ENCODE data around the gene SLC35F6.

The SLC35F6 gene

DNA sequence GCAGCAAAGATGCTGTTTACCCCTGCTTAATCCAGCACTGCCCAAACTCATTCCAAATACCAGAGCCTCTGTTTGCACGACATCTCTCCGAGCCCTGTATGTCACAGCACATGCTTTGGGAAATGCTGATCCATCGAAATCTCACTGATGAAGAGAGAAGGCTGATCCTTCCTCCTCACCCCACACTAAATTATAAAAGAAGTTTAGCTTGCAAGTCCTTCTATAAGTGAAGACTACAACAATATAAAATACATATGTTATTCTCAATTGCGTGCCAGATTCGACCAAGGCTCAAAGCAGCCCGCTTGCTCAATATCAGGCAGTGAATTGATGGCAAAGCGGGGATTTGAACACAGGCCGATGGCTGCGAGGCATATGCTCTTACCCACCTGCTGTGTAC lies 30.7 kb upstream of the SLC35F6 start:
- Histone ChIP-seq H3K27me3 (ENCODE audit: low read depth, low read length) (no peaks in the 10 kb centered on the region), H3K9me3 (ENCODE audit: control insufficient read depth in 1 of 2, low read length in 2 of 2) (no peaks in the 10 kb centered on the region), H3K4me1 (ENCODE audit: control insufficient read depth in 1 of 2, insufficient read depth in 2 of 2, low read length in 2 of 2) (no peaks in the 10 kb centered on the region), H3K27ac (ENCODE audit: low read length) (no peak overlapping the region), H3K36me3 (ENCODE audit: control insufficient read depth in 1 of 2, insufficient read depth in 2 of 2, low read length in 2 of 2) (no peaks in the 10 kb centered on the region), H3K4me3 (ENCODE audit: low read depth in 1 of 2, low read length in 2 of 2) (no peak overlapping the region)

DNA sequence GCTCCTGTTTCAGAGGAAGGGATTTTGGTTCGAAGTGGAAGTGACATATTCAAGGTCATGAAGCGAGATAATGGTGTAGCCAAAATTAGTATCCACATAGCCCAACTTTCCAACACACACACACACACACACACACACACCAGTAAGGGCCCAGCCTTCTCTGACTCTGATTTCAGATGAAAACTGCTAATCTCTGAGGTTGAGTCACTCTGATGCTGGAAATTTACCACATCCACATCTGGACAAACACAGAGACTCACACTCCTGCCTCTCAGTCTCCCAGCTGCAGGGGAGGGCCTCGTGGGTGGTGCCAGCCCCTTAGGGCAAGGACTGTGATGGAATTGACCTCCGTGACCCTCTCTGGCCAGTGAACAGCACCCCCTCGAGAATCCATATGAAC lies 29.0 kb upstream of the SLC35F6 start:
- Histone ChIP-seq H3K27me3 (ENCODE audit: low read depth, low read length) (no peaks in the 10 kb centered on the region), H3K9me3 (ENCODE audit: control insufficient read depth in 1 of 2, low read length in 2 of 2) (no peaks in the 10 kb centered on the region), H3K4me3 (ENCODE audit: low read depth in 1 of 2, low read length in 2 of 2) (no peak overlapping the region), H3K4me1 (ENCODE audit: control insufficient read depth in 1 of 2, insufficient read depth in 2 of 2, low read length in 2 of 2) (no peaks in the 10 kb centered on the region), H3K27ac (ENCODE audit: low read length) (no peak overlapping the region), H3K36me3 (ENCODE audit: control insufficient read depth in 1 of 2, insufficient read depth in 2 of 2, low read length in 2 of 2) (no peaks in the 10 kb centered on the region)

- Histone ChIP-seq H3K27ac (ENCODE audit: low read length) (no peak overlapping the region), H3K4me1 (ENCODE audit: control insufficient read depth in 1 of 2, insufficient read depth in 2 of 2, low read length in 2 of 2) (no peaks in the 10 kb centered on the region), H3K4me3 (ENCODE audit: low read depth in 1 of 2, low read length in 2 of 2) (no peak overlapping the region), H3K27me3 (ENCODE audit: low read depth, low read length) (no peaks in the 10 kb centered on the region), H3K36me3 (ENCODE audit: control insufficient read depth in 1 of 2, insufficient read depth in 2 of 2, low read length in 2 of 2) (no peaks in the 10 kb centered on the region), H3K9me3 (ENCODE audit: control insufficient read depth in 1 of 2, low read length in 2 of 2) (no peaks in the 10 kb centered on the region)
Observed at GRCh38 chr2:26735883-26736588, 28.0 kb upstream of the SLC35F6 start.

DNA sequence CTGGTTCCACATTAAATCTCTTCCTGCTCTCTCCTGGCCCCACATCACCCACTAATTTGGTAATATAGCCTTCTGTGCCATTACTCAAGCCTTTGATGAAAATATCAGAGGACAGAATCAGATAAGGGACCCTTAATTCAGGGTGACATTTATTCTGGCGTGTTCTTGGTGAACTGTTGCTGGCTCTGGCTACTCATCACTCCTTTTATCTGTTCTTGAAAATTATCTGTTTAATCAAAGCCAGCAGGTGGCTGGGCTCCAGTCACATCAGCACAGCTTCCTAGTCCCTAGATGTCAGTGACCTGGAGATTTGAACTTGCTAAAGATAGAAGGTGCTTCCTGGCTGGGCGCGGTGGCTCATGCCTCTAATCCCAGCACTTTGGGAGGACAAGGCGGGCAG lies 26.9 kb upstream of the SLC35F6 start:
- Histone ChIP-seq H3K36me3 (ENCODE audit: control insufficient read depth in 1 of 2, insufficient read depth in 2 of 2, low read length in 2 of 2) (no peaks in the 10 kb centered on the region), H3K4me3 (ENCODE audit: low read depth in 1 of 2, low read length in 2 of 2) (no peak overlapping the region), H3K4me1 (ENCODE audit: control insufficient read depth in 1 of 2, insufficient read depth in 2 of 2, low read length in 2 of 2) (no peaks in the 10 kb centered on the region), H3K27ac (ENCODE audit: low read length) (no peak overlapping the region), H3K9me3 (ENCODE audit: control insufficient read depth in 1 of 2, low read length in 2 of 2) (no peaks in the 10 kb centered on the region), H3K27me3 (ENCODE audit: low read depth, low read length) (no peaks in the 10 kb centered on the region)

GRCh38 chr2:26738481-26738880 lies 25.6 kb upstream of the SLC35F6 start:
- no peaks in the 10 kb centered on the region for H3K27me3 ChIP-seq (ENCODE audit: low read depth, low read length)
- no peak overlapping the region for H3K27ac ChIP-seq (ENCODE audit: low read length)
- no peak overlapping the region for H3K4me3 ChIP-seq (ENCODE audit: low read depth in 1 of 2, low read length in 2 of 2)
- H3K36me3 ChIP-seq (ENCODE audit: control insufficient read depth in 1 of 2, insufficient read depth in 2 of 2, low read length in 2 of 2) = no peaks in the 10 kb centered on the region
- no peaks in the 10 kb centered on the region for H3K4me1 ChIP-seq (ENCODE audit: control insufficient read depth in 1 of 2, insufficient read depth in 2 of 2, low read length in 2 of 2)
- H3K9me3 ChIP-seq (ENCODE audit: control insufficient read depth in 1 of 2, low read length in 2 of 2) = no peaks in the 10 kb centered on the region

GRCh38 chr2:26739514-26739913 lies 24.6 kb upstream of the SLC35F6 start:
- Histone ChIP-seq H3K4me3 (ENCODE audit: low read depth in 1 of 2, low read length in 2 of 2) (no peak overlapping the region), H3K4me1 (ENCODE audit: control insufficient read depth in 1 of 2, insufficient read depth in 2 of 2, low read length in 2 of 2) (no peaks in the 10 kb centered on the region), H3K27ac (ENCODE audit: low read length) (no peak overlapping the region), H3K9me3 (ENCODE audit: control insufficient read depth in 1 of 2, low read length in 2 of 2) (no peaks in the 10 kb centered on the region), H3K27me3 (ENCODE audit: low read depth, low read length) (no peaks in the 10 kb centered on the region), H3K36me3 (ENCODE audit: control insufficient read depth in 1 of 2, insufficient read depth in 2 of 2, low read length in 2 of 2) (no peaks in the 10 kb centered on the region)

DNA sequence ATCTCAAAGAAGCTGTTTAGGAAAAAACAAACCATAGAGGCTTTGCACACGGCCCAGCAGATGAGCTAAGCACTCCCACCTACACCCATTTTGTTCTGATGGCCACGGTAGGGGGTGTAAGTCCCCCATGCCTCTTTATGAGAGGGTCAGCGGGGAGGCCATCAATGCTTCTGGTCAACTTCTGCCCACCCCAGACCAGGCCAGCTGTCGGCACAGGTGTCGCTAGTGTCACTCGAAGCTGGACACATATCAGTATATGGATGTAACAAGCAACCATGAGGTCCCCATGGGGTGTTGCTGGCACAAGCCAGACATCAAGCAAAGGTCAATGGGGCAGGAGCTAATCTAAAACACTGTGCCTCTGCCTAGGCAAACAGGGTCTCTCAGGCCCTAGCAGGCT lies 23.7 kb upstream of the SLC35F6 start:
- Histone ChIP-seq H3K27ac (ENCODE audit: low read length) (no peak overlapping the region), H3K4me1 (ENCODE audit: control insufficient read depth in 1 of 2, insufficient read depth in 2 of 2, low read length in 2 of 2) (no peaks in the 10 kb centered on the region), H3K9me3 (ENCODE audit: control insufficient read depth in 1 of 2, low read length in 2 of 2) (no peaks in the 10 kb centered on the region), H3K4me3 (ENCODE audit: low read depth in 1 of 2, low read length in 2 of 2) (no peak overlapping the region), H3K36me3 (ENCODE audit: control insufficient read depth in 1 of 2, insufficient read depth in 2 of 2, low read length in 2 of 2) (no peaks in the 10 kb centered on the region), H3K27me3 (ENCODE audit: low read depth, low read length) (no peaks in the 10 kb centered on the region)

DNA sequence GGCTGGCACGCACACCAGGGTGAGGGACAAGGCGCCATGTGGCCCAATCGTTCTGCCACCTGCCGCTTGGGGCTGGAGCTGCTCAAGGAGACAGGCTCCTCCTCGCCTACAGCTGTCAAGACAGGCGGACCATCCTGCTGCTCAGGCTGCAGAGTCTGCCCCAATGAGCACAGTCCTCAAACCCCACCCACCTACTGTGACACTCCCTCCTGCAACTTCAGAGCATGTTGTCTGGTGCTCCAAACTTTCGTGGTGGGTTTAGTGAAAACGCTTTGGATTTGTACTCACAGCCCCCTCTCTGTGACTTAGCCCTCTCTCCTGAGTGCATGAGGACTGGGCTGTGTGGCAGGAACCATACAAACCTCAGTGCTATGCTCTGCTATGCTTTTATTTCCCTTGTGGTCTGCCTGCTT lies 23.2 kb upstream of the SLC35F6 start:
- Histone ChIP-seq H3K27me3 (ENCODE audit: low read depth, low read length) (no peaks in the 10 kb centered on the region), H3K4me3 (ENCODE audit: low read depth in 1 of 2, low read length in 2 of 2) (no peak overlapping the region), H3K4me1 (ENCODE audit: control insufficient read depth in 1 of 2, insufficient read depth in 2 of 2, low read length in 2 of 2) (no peaks in the 10 kb centered on the region), H3K27ac (ENCODE audit: low read length) (no peak overlapping the region), H3K9me3 (ENCODE audit: control insufficient read depth in 1 of 2, low read length in 2 of 2) (no peaks in the 10 kb centered on the region), H3K36me3 (ENCODE audit: control insufficient read depth in 1 of 2, insufficient read depth in 2 of 2, low read length in 2 of 2) (no peaks in the 10 kb centered on the region)

GRCh38 chr2:26742048-26742770 lies 21.9 kb upstream of the SLC35F6 start:
- Histone ChIP-seq H3K4me1 (ENCODE audit: control insufficient read depth in 1 of 2, insufficient read depth in 2 of 2, low read length in 2 of 2) (no peaks in the 10 kb centered on the region), H3K9me3 (ENCODE audit: control insufficient read depth in 1 of 2, low read length in 2 of 2) (no peaks in the 10 kb centered on the region), H3K36me3 (ENCODE audit: control insufficient read depth in 1 of 2, insufficient read depth in 2 of 2, low read length in 2 of 2) (no peaks in the 10 kb centered on the region), H3K4me3 (ENCODE audit: low read depth in 1 of 2, low read length in 2 of 2) (no peak overlapping the region), H3K27me3 (ENCODE audit: low read depth, low read length) (no peaks in the 10 kb centered on the region), H3K27ac (ENCODE audit: low read length) (no peak overlapping the region)

- Histone ChIP-seq H3K4me3 (ENCODE audit: low read depth in 1 of 2, low read length in 2 of 2) (no peak overlapping the region), H3K4me1 (ENCODE audit: control insufficient read depth in 1 of 2, insufficient read depth in 2 of 2, low read length in 2 of 2) (no peaks in the 10 kb centered on the region), H3K9me3 (ENCODE audit: control insufficient read depth in 1 of 2, low read length in 2 of 2) (no peaks in the 10 kb centered on the region), H3K27me3 (ENCODE audit: low read depth, low read length) (no peaks in the 10 kb centered on the region), H3K27ac (ENCODE audit: low read length) (no peak overlapping the region), H3K36me3 (ENCODE audit: control insufficient read depth in 1 of 2, insufficient read depth in 2 of 2, low read length in 2 of 2) (no peaks in the 10 kb centered on the region)
Observed at GRCh38 chr2:26743852-26744251, 20.2 kb upstream of the SLC35F6 start.

DNA sequence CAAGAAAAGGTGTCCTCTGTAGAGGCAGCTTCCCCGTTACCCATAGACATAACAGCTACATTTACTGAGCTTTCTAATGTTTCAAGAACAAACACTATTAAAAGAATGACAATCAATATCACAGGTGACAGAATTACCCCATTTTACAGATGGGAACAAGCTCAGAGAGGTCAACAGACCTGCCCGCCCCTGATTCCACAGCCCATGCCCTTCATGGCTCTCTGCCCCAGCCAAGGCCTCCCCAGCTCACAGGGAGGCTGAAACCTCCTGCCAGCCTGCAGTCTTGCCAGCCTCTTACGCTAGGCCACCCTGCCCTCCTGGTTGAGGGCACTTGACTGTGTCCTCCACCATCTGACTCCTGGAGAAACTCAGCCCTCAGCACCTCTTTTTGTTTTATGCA lies 19.1 kb upstream of the SLC35F6 start:
- Histone ChIP-seq H3K27ac (ENCODE audit: low read length) (no peak overlapping the region), H3K4me3 (ENCODE audit: low read depth in 1 of 2, low read length in 2 of 2) (no peak overlapping the region), H3K36me3 (ENCODE audit: control insufficient read depth in 1 of 2, insufficient read depth in 2 of 2, low read length in 2 of 2) (no peaks in the 10 kb centered on the region), H3K27me3 (ENCODE audit: low read depth, low read length) (no peaks in the 10 kb centered on the region), H3K4me1 (ENCODE audit: control insufficient read depth in 1 of 2, insufficient read depth in 2 of 2, low read length in 2 of 2) (no peaks in the 10 kb centered on the region), H3K9me3 (ENCODE audit: control insufficient read depth in 1 of 2, low read length in 2 of 2) (no peaks in the 10 kb centered on the region)

Measured in muscle layer of duodenum (tissue), 2 donors.